Non-pigmented ciliary epithelial cell (primary cell): Measurements from ENCODE around the gene PRXL2B.
"Not testable (repeated sequence)": the region's sequence is repeated elsewhere in the genome, so short reads cannot be mapped to it uniquely, and the experiment has no call there.

Experiments
- DNase-seq: peaks from one replicate; pipeline ENCODE4 v3.0.0-alpha.2; 2010; ENCODE audit warnings: low read depth

The PRXL2B gene

DNA sequence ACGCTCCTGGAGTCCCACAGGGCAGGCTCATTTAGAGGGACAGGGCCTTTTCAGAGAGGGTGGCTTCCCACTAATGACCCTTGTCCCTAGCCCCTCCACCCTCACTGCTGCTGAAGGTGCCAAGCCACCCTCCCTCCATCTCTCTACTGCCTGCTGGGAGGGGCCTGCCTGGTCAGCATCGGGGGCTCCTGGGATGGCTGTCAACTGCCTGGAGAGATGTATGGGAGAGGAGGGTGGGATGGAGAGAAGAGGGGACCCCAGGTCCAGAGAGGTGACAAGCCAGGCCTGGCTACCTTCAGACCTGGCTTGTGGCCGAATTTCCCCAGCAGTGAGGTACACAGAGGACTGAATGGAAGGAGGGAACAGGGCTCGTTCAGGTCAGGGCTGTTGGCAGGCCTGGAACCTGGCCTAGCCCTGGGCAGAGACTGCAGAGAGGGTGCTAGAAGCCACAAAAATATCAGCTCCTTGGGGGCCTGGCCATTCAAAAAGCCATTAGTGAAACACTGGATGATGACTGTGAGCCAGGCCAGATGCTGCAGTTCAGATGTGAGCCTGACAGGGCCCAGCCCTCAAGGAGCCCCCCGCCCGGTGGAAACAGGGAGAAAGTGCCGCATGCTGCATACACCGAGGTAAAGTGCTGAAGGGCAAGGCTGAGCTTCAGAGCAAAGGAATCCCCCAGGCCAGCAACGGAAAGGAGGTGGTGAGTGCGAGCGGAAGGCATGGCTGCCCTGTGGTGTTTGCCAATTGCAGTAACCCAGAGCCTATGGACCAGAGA, 26.2 kb downstream of the PRXL2B start:
- DNase-seq: no peak

DNA sequence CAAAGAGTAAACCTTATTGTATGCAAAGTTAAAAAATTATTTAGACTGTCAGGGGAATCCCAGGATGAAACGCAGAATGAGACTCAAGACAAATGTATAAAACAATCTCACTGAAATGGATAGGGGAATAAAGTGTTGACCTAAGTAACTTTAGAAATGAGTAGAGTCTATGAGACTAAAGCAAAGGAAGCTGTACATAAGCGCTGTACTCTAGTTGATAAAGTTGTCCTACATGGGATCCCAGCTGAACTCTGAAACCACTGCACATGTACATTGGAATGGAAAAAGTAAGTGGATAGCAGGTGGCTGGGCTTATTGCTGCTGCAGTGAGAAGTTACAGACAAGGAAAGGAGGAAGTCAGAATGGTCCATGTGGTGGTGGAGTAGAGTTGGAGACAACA, 27.6 kb downstream of the PRXL2B start:
- no peak for DNase-seq

DNA sequence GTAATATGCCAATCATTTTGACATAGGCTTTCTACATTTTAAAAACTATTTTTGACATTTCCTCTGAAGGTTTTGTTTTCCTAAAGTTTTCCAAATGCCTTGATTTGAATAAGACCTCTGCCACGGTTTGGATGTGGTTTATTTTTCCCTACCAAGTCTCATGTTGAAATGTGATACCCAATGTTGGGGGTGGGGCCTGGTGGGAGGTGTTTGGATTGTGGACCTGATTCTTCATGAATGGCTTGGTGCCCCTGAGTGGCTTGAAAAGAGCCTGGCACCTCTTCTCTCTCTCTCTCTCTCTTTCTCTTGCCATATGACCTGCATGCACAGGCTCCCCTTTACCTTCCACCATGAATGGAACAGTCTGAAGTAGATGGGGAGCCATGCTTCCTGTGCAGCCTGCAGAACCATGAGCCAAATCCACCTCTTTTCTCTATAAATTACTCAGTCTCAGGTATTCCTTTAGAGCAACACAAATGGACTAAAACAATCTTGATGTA, 31.4 kb downstream of the PRXL2B start:
- DNase-seq: no peak

DNA sequence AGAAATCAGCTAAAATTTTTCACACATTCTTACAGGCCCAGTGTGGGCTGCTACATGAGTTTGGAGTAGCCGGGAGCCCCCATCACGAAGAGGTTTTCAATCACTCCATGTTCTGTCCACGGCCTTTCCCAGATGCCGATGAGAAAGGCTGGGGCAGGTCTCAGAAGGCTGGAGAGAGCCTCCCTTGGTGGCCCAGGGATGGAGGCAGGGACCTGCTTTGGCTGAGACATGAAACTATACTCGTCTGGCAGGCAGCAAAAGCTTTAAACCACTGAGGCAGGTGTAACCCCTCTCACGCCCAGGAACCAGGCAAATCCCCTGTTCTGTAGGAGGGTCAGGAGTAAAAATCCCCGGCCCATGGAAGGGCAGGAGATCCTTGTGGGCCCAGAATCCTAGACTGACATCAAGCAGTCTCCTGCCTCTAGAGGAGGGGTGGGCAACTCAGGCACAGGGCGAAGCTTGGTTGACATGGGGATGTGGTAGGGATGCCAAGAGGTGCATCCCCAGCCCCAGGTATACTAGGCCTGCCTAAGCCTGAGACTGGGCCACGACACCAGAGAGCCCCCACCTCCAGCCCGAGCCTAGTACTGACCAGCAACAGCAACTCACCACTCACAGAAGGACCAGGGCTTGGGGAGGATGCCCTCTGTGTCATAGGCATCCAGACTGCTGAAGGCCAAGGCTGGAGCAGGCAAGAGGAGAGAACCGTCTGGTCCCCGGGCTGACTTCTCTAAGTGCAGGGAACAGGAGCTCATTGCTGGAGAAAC, 37.2 kb downstream of the PRXL2B start:
- DNase-seq: no peak

DNA sequence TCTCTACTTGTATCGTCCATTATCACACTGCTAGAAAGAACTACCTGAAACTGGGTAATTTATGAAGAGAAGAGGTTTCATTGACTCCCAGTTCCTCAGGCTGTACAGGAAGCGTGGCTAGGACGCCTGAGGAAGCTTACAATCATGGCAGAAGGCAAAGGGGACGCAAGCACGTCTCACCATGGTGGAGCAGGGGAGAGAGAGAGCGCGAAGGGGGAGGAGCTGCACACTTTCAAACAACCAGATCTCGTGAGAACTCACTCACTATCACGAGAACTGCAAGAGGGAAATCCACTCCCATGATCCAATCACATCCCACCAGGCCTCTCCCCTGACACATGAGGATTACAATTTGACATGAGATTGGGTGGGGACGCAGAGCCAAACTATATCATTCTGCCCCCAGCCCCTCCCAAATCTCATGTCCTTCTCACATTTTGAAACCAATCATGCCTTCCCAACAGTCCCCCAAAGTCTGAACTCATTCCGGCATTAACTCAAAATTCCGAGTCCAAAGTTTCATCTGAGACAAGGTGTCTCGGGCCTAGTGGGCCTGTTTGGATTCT, 38.2 kb downstream of the PRXL2B start:
- no peak for DNase-seq

DNA sequence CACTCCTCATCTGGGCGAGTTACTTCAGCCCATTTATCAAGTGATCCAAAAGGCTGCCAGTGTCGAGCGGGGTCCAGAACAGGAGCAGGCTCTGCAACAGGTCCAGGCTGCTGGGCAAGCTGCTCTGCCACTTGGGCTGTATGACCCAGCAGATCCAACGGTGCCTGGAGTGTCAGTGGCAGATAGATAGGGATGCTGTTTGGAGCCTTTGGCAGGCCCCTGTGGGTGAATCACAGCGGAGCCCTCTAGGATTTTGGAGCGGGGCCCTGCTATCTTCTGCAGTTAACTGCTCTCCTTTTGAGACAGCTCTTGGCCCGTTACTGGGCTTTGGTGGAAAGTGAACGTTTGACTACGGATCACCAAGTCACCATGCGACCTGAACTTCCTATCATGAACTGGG, 38.7 kb downstream of the PRXL2B start:
- DNase-seq: no peak

DNA sequence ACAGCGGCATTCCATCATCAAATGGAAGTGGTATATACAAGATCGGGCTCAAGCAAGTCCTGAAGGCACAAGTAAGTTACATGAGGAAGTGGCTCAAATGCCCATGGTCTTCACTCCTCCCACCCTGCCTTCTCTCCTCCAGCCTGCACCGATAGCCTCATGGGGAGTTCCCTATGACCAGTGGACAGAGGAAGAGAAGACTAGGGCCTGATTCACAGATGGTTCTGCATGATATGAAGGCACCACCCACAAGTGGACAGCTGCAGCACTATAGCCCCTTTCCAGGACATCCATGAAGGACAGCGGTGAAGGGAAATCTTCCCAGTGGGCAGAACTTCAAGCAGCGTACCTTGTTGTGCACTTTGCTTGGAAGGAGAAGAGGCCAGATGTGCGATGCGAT, 39.2 kb downstream of the PRXL2B start:
- not testable (repeated sequence) for DNase-seq

DNA sequence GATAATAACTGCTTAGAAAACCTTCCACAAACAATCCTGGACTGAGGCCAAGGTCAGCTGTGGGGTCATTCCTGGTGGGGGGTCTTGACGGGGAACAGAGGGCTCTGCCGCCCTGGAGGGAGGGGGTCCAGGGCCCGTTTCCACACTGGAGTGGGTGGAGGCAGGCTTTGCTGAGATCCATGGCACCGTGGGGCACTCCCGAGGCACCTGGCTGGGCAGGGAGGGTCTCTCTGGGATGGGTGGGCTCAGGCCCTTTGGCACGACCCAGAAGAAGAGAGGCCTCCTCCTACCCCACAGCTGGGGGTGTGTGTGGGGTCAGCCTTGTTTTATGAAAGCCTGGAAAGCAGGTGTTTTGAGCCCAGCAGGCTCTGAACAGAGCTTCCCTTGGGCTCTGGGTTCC, 41.2 kb downstream of the PRXL2B start:
- DNase-seq: no peak

DNA sequence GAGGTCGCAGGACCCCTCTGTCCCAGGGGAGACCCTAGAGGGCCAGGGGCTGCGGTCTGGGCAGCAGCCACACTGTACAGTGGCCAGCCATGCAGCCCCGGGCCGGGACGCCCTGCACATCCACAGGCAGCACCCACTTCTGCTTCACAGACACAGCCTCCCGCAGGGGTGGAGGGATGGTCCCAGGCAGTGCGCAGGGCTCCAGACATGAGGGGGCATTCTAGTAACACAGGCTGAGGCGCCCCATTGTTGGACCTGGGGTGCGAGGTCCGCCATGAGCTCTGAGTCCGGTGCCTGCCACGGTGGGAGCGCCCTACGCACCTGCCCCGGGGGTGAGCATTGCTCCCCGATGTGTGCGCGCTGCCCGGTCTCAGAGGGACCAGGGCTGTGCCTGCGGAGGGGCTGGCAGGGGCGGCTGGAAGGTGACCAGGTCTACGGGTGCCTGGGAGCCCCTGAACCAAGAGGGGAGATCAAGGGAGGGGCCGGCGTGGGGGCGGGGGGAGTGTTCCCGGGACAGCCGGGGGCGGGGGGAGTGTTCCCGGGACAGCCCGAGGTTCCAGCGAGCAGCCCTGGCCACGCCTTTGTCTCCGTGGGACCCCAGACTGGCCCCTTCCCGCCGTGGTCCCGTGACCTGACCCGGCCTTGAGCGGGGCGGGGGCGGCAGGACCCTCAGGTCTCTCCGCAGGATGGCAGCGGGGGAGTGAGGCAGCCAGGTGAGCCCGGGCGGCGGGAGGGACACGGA, 41.8 kb downstream of the PRXL2B start:
- DNase-seq: no peak

DNA sequence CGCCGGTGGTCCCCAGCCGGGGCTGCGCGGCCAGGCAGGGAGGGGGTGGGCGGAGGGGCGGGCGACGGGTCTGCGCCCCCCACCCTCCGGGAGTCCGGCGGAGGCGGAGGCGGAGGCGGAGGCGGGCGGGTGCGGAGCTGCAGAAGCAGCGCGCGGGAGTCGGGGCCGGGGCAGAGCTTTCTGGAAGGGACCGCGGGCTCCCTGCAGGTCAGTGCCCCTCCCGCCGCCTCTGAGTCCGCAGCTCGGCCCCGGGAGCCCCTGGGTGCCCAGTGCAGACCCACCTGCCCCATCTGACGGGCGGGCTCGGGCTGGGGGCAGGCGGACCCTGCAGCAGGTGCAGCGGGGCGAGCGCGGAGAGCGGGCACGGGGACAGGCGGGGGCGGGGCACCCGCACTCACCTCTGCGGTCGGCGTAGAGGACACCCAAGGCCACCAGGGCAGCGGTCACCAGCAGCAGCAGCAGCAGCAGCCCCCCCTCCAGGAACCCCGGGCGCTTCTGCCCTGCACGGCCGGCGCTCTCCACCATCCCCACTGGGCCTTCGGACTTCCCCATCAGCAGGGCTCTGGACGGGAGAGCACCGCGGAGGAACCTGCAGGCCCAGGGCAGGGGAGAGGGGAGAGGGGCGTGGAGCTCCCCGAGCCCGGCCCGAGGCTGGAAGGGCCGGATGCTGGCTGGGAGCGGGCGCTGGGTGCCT, 42.5 kb downstream of the PRXL2B start:
- no peak for DNase-seq

DNA sequence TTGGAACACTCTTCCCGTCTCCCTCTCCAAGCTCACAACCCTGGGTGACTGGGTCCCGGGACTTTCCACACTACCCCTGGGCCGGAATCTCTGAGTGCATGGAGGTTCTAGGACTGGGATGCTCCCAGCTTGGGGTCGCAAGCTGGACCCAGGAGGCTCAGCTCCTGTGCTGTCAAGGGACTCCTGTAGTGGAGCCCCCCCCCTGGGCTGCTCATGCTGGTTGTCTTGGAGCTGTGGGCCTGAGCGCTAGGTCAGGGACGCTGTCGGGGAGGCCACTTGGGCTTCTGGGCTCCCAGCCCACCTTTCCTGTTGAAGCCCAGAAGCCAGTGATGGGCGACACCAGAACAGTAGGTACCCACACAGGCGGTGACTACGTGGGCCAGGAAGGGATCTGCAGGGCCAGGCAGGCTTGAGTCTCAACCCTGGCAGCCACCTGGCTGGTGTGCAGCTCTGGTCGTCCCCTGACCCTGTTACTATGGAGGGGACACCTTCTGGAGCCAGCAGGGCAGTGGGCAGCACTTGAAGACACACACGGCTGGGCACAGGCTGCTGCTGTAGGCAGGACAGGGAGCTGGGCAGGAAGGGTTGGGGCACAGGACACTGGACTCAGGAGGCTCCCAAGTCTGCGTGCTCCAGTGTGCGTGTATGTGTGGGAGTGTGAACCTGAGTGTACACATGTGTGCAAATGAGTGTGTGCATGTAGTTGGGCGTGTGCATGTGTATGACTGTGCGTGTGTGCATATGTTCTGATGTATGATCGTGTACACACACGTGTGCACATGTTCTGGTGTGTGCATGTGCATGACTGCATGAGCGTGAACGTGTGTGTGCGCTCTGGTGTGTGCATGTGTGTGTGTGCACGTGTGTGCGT, 43.3 kb downstream of the PRXL2B start:
- DNase-seq: no peak

DNA sequence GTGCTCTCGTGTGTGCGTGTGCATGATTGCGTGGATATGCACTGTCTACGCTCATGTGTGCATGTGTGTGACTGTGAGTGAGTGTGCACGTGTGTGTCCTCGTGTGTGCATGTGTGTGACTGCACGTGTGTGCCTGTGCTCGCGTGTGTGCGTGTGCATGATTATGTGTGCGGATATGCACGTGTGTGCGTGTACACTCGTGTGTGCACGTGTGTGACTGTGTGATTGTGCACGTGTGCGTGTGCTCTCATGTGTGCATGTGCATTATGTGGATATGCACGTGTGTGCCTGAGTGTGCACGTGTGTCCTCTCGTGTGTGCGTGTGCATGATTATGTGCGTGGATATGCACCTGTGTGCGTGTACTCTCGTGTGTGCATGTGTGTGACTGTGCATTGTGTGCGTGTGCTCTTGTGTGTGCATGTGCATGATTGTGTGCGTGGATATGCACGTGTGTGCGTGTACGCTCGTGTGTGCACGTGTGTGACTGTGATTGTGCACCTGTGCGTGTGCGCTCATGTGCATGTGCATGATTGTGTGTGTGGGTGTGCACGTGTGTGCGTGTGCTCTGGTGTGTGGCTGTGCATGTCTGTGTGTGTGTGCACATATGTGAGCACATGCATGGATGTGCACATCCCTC, 44.0 kb downstream of the PRXL2B start:
- no peak for DNase-seq

DNA sequence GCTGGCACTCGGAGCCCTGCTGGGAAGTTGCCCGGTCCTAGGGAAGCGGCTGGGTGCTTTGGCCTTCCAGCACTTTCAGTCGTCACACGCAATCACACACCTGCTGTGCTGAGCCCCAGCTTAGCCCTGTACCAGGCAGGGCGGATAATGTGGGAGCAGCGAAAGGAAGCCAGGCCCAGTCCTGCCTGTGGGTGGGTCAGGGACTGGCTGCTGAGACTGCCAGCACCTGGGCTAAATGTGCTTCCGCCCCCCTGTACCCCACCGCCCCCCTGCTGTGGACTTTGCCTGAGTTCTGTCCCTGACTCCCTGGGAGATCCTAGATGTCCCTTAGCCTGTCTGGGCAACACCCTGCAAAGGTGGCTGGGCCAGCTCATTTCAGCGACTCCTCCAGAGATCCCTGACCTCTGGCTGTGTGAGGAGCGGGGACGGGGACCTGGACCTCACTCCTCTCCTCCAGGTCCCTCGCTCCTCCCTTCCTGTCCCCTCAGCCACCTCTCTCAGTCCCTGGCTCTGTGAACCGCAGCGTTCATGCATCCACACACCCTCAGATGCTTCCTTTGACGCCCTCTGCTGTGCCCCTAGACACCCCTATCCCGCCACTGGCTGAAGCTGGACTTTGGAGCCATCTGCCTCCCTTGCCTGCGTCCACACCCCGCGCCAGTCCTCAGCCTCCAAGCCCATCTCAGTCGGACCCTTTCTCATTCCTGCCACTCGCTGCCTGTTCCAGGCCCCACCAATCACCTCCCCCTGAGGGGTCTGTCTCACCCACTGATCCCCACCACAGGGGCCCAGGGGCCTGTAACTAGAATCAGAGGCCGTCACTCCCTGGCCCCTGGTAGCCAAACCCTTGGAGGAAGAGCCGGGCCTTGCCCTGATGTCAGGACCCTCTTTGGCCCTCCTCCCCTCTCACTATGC, 44.8 kb downstream of the PRXL2B start:
- no peak for DNase-seq

DNA sequence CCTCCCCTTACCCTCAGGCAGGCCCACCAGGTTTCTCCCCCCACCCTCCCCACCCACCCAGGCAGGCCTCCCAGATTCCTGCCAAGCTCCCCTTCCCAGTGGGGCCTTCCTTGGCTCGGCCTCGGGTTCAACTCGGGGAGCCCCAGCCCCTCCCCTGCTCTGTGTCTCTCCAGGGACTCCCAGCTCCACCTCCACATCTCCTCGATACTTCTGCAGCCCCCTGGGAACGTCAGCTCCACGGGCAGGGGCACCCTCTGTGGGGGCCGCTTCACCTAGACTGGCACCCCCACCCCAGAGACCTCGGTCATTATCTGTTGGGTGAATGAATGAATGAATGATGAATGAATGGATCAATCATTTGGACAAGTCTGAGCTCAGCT, 45.5 kb downstream of the PRXL2B start:
- no peak for DNase-seq

DNA sequence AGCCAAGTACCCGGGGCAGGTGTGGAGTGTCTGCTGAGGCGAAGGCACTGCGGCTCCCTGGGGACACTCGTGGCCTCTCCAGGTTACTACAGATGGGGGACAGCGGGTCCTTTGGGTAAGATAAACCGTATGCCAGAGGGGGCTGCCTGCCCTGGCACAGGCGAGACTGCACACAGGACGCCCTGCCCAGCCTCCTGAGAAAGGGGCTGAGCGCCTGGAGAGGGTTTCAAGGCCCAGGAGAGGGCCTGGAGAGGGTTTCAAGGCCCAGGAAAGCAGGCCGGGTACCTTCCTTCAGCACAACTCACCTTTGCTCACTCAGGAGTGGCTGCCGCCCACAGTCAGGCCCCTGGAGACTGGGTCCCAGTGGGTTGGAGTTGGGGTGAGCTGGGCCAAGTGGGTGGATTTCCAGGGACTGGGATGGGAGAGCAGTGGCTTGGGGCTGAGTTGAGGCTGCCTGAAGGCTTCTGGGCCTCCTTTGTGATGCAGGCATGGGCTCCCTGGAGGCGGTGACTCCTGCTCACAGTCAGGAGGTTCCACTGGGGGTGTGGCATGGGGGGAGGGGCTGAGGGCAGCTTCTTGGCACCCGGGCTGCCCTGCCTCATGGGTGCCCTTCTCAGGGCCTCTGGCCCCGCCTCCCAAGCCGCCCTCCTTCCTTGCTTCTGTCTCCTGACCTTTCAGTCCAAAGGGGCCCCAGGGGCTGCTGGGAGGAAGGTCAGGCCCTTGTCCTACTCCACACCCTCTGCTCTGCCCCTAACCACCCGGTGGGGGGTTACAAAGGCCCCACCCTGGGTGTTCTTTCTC, 46.2 kb downstream of the PRXL2B start, which contains the start of gene MMEL1:
Gene MMEL1, minus strand, starts transcription at position 456 of the 801 bp plus-strand sequence. CDS start 3,532 bp downstream, outside the sequence.
- DNase-seq: no peak

DNA sequence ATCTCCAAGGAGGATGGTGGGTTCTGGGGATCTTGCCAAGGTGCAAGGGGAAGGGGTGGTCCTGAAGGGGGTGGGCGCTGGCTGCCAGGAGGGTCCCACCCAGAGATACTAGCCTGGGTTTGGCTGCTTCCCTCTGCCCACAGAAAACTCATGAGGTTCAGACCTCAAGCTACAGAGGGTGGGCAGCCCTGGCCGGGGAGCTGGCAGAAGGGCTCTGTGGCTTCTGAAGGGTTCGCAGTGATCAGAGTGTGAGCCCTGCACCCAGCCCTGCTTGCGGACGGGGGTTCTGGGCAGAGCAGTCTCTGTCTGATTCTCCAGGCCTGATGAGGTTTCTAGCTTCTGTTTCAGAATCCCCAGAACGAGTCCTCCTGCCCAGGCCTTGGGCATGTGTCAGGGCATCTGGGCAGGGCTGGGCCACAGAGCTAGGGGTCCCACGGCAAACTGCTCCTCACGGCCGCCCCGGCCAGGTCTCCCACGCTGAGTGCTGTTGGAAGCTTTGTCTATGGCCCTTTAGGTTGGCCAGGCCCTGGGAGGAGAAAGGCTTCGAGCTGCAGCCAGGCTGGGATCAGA, 46.9 kb downstream of the PRXL2B start:
- DNase-seq: no peak

DNA sequence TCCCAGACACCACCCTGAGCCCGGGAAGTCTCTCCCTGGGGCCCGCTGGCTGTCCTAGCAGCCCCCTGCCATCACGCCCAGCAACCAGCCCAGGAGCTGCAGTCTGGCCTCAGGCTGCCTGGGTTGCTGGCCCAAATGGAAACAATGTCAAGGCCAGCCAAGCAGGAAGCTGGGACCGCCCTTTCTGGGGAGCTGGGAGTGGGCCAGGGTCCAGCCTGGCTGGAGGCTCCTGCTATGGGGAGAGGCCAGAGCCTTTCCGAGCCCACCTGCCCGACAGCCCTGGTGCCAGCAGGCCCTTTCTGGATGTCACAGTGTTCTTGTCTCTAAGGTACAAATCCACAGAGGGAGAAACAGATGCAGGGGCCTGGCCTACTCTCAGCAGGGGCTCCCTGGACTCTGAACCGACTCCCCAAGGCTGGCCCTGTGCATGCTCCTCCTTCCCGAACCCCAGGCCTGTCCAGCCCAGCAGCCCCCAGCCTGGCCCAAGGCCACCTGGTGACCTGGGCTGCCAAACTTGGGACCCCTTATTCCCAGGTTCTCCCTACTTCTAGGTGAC, 47.4 kb downstream of the PRXL2B start:
- no peak for DNase-seq
